GM18870 (cell line): ENCODE data around the gene RAB44.

ENCODE experiments used
- ATAC-seq: cut with Tn5 transposase; IDR thresholded peaks from one replicate; pipeline ENCODE4 v1.9.1; 2021; ENCODE audit warnings: moderate library complexity; ENCODE audit not compliant: unreplicated experiment

The RAB44 gene

GRCh38 chr6:36749829-36750489 is 52.3 kb downstream of the RAB44 start:
- no peak for ATAC-seq

GRCh38 chr6:36751091-36751490 is 53.5 kb downstream of the RAB44 start:
- ATAC-seq, result no peak

GRCh38 chr6:36751833-36752186 is 54.2 kb downstream of the RAB44 start:
- ATAC-seq, result no peak

- ATAC-seq, result no peak
Observed at GRCh38 chr6:36752187-36752885, 54.7 kb downstream of the RAB44 start.

- peak; percentile 49 for ATAC-seq
Observed at GRCh38 chr6:36752886-36753506, 55.4 kb downstream of the RAB44 start.

- ATAC-seq, result no peak
Observed at GRCh38 chr6:36753671-36754405, 56.2 kb downstream of the RAB44 start.

- no peak for ATAC-seq
Observed at GRCh38 chr6:36754582-36755434, 57.2 kb downstream of the RAB44 start.

GRCh38 chr6:36755435-36756348 is 58.1 kb downstream of the RAB44 start:
- no peak for ATAC-seq

GRCh38 chr6:36756786-36757185 is 59.2 kb downstream of the RAB44 start:
- no peak for ATAC-seq

GRCh38 chr6:36757206-36757605 is 59.6 kb downstream of the RAB44 start:
- ATAC-seq, result no peak

GRCh38 chr6:36757943-36758508 is 60.4 kb downstream of the RAB44 start:
- ATAC-seq, result no peak

- no peak for ATAC-seq
Observed at GRCh38 chr6:36758516-36759147, 61.0 kb downstream of the RAB44 start.

- ATAC-seq, result no peak
Observed at GRCh38 chr6:36759148-36759759, 61.6 kb downstream of the RAB44 start.

GRCh38 chr6:36760685-36761435 is 63.2 kb downstream of the RAB44 start:
- ATAC-seq, result no peak

GRCh38 chr6:36762123-36762522 is 64.5 kb downstream of the RAB44 start:
- ATAC-seq, result no peak

- no peak for ATAC-seq
Observed at GRCh38 chr6:36765190-36765589, 67.6 kb downstream of the RAB44 start.

GRCh38 chr6:36765594-36766398 is 68.2 kb downstream of the RAB44 start:
- peak; percentile 66 for ATAC-seq
